Tibial artery (tissue), 4 donors: ENCODE data around the gene RASSF4.

Experiments
- DNase-seq, 2 donors: peaks; one replicate each; pipeline ENCODE4 v3.0.0-alpha.2; 2019
- H3K27ac ChIP-seq, 2 donors: fragments of 200-600 bp; sonication (generic) in 1 of 2; 1 replicate in 1 of 2; 2 replicates in 1 of 2; pipeline ENCODE4 v1.5.1; 2018 to 2019; ENCODE audit warnings: mild to moderate bottlenecking in 1 of 2
- H3K27me3 ChIP-seq, 2 donors: fragments of 200-600 bp; sonication (generic) in 1 of 2; one replicate each; pipeline versions ENCODE4 v1.5.1 to v1.6.0; 2016 to 2019
- H3K36me3 ChIP-seq, 3 donors: fragments of 200-600 bp; sonication (generic) in 2 of 3; one replicate each; pipeline ENCODE4 v1.5.1; 2016 to 2019; ENCODE audit warnings: mild to moderate bottlenecking in 2 of 3
- H3K4me1 ChIP-seq, 4 donors: fragments of 200-600 bp; sonication (generic) in 2 of 4; 1 replicate in 3 of 4; 2 replicates in 1 of 4; pipeline ENCODE4 v1.5.1; 2016 to 2019
- H3K4me3 ChIP-seq, 2 donors: fragments of 200-600 bp; sonication (generic) in 1 of 2; 1 replicate in 1 of 2; 2 replicates in 1 of 2; pipeline ENCODE4 v1.5.1; 2018 to 2019; ENCODE audit warnings: mild to moderate bottlenecking in 2 of 2
- H3K9me3 ChIP-seq, 3 donors: fragments of 200-600 bp; sonication (generic) in 1 of 3; one replicate each; pipeline ENCODE4 v1.5.1; 2016 to 2019
- CTCF ChIP-seq, 2 experiments: fragments of 200-600 bp in 1 of 2; fragments of 450-650 bp in 1 of 2; IDR thresholded peaks; one replicate each; pipeline ENCODE4 v1.5.1; 2017 to 2019; ENCODE audit warnings: antibody characterized with exemption in 2 of 2, mild to moderate bottlenecking in 1 of 2, moderate library complexity in 1 of 2
- intact Hi-C: fragments of 100-400 bp; cut with DNase I; formaldehyde crosslinking; loops from one replicate; pipeline ENCODE4 v1.15.0; 2023; ENCODE audit warnings: low total_unique reads

The RASSF4 gene

GRCh38 chr10:44924261-44925040 lies 35.2 kb upstream of the RASSF4 start:
- Histone ChIP-seq H3K4me1 (no peaks in the 10 kb centered on the region), H3K4me3 (no peak overlapping the region), H3K36me3 (no peaks in the 10 kb centered on the region), H3K27me3 (no peaks in the 10 kb centered on the region), H3K9me3 (no peaks in the 10 kb centered on the region), H3K27ac (no peak overlapping the region)
- peak in 1 of 2 donors; percentile 51 for DNase-seq
- intact Hi-C loops, result no loop called here
- no peak for TF ChIP-seq CTCF (IDR thresholded peaks at IDR 0.05)

GRCh38 chr10:44925224-44925623 lies 34.4 kb upstream of the RASSF4 start:
- intact Hi-C loops, result no loop called here
- Histone ChIP-seq H3K36me3 (no peaks in the 10 kb centered on the region), H3K9me3 (no peaks in the 10 kb centered on the region), H3K27me3 (no peaks in the 10 kb centered on the region), H3K4me1 (no peaks in the 10 kb centered on the region), H3K4me3 (no peak overlapping the region), H3K27ac (no peak overlapping the region)
- peak in 1 of 2 donors; percentile 54 for DNase-seq
- no peak for TF ChIP-seq CTCF (IDR thresholded peaks at IDR 0.05)

- no peak overlapping the region for H3K27ac ChIP-seq
- peak in 1 of 2 donors; percentile 47 for DNase-seq
- no peaks in the 10 kb centered on the region for H3K27me3 ChIP-seq
- no peaks in the 10 kb centered on the region for H3K4me1 ChIP-seq
- H3K4me3 ChIP-seq, result no peak overlapping the region
- no peak for TF ChIP-seq CTCF (IDR thresholded peaks at IDR 0.05)
- intact Hi-C loops, result no loop called here
- H3K36me3 ChIP-seq, result no peaks in the 10 kb centered on the region
- no peaks in the 10 kb centered on the region for H3K9me3 ChIP-seq
Observed at GRCh38 chr10:44925811-44926750, 33.5 kb upstream of the RASSF4 start.

GRCh38 chr10:44926751-44927351 lies 32.8 kb upstream of the RASSF4 start:
- no peaks in the 10 kb centered on the region for H3K9me3 ChIP-seq
- DNase-seq, result peak in 1 of 2 donors; percentile 54
- intact Hi-C loops, result no loop called here
- no peaks in the 10 kb centered on the region for H3K4me1 ChIP-seq
- TF ChIP-seq CTCF (IDR thresholded peaks at IDR 0.05), result no peak
- H3K27me3 ChIP-seq, result no peaks in the 10 kb centered on the region
- H3K27ac ChIP-seq, result no peak overlapping the region
- H3K36me3 ChIP-seq, result no peaks in the 10 kb centered on the region
- H3K4me3 ChIP-seq, result no peak overlapping the region

- Histone ChIP-seq H3K36me3 (no peaks in the 10 kb centered on the region), H3K9me3 (no peaks in the 10 kb centered on the region), H3K27me3 (no peaks in the 10 kb centered on the region), H3K4me1 (peaks cover 0 to 2% (median 0%) of the 10 kb centered on the region in 4 donors), H3K27ac (no peak overlapping the region), H3K4me3 (no peak overlapping the region)
- DNase-seq, result peak; percentile 52 to 63
- intact Hi-C loops, result no loop called here
- TF ChIP-seq CTCF (IDR thresholded peaks at IDR 0.05), result no peak
Observed at GRCh38 chr10:44927352-44927751, 32.2 kb upstream of the RASSF4 start.
